Panc1 (cell line): ENCODE measurements around the gene TNFRSF14. TPM values are rescaled to one million over a fixed set of nuclear protein-coding genes. Genes with fewer than 3 reads are reported as not detected.
"Not testable (repeated sequence)": the region's sequence is repeated elsewhere in the genome, so short reads cannot be mapped to it uniquely, and the experiment has no call there.

ENCODE experiments used
- ATAC-seq: fragments of 200-7000 bp; cut with Tn5 transposase; 2 replicates; pipeline ENCODE4 v1.9.1; 2020; ENCODE audit warnings: mild to moderate bottlenecking, moderate library complexity
- BruUV-seq: library from RNA; stranded (reverse); fragments of 400-500 nt; replicated peaks from 2 replicates; lab custom pipeline; 2021; lab: Mats Ljungman, UMichigan
- CTCF ChIA-PET: fragments of 300-600 bp; sonication (Branson Sonifier 250); formaldehyde crosslinking; loops from one replicate; lab custom pipeline; 2022; ENCODE audit warnings: antibody characterized with exemption; lab: Charles Lee
- POLR2A ChIA-PET: fragments of 300-600 bp; sonication (Branson Sonifier 250); formaldehyde crosslinking; loops from one replicate; lab custom pipeline; 2022; ENCODE audit warnings: antibody characterized with exemption; lab: Charles Lee
- DNase-seq: peaks from one replicate; pipeline ENCODE4 v3.0.0-alpha.2; 2010; ENCODE audit warnings: low read depth, low spot score
- H3K27ac ChIP-seq: 2 replicates; pipeline ENCODE4 v1.5.1; 2011; ENCODE audit warnings: mild to moderate bottlenecking, low read length, inconsistent platforms
- H3K27me3 ChIP-seq: fragments of 200-500 bp; sonication (Bioruptor generic); 2 replicates; pipeline ENCODE4 v1.6.0; 2014; ENCODE audit warnings: low read length, inconsistent platforms; ENCODE audit not compliant: control insufficient read depth, insufficient read depth
- H3K36me3 ChIP-seq: fragments of 200-500 bp; sonication (Bioruptor generic); 2 replicates; pipeline ENCODE4 v1.5.1; 2014; ENCODE audit warnings: inconsistent platforms, mild to moderate bottlenecking, low read length, moderate library complexity; ENCODE audit not compliant: control insufficient read depth, insufficient read depth
- H3K4me1 ChIP-seq: 2 replicates; pipeline ENCODE4 v1.5.1; 2011; ENCODE audit warnings: inconsistent platforms, mild to moderate bottlenecking, low read length, moderate library complexity; ENCODE audit not compliant: control insufficient read depth, insufficient read depth
- H3K4me3 ChIP-seq, 2 experiments: 2 replicates each; pipeline ENCODE4 v1.5.1; 2011 to 2012; ENCODE audit warnings: low read depth in 2 of 2, low read length in 2 of 2, mild to moderate bottlenecking in 2 of 2, inconsistent platforms in 1 of 2, moderate library complexity in 1 of 2
- H3K9me3 ChIP-seq: fragments of 200-500 bp; sonication (Bioruptor generic); 2 replicates; pipeline ENCODE4 v1.5.1; 2014; ENCODE audit warnings: low read depth, mild to moderate bottlenecking, inconsistent platforms, low read length, moderate library complexity; ENCODE audit not compliant: control insufficient read depth, insufficient read depth
- POLR2AphosphoS5 ChIP-seq: IDR thresholded peaks from 2 replicates; pipeline ENCODE4 v1.6.1; 2012; ENCODE audit warnings: mild to moderate bottlenecking, low read depth, low read length, moderate library complexity
- SIN3A ChIP-seq: IDR thresholded peaks from 2 replicates; pipeline ENCODE4 v1.6.1; 2012; ENCODE audit warnings: low read depth, mild to moderate bottlenecking, low read length, moderate library complexity, borderline replicate concordance; ENCODE audit not compliant: insufficient read depth
- TCF7L2 ChIP-seq: IDR thresholded peaks from 2 replicates; pipeline ENCODE4 v1.6.1; 2011; ENCODE audit warnings: mild to moderate bottlenecking, low read depth, low read length, inconsistent platforms
- in situ Hi-C: cut with HindIII; loops from 2 replicates; pipeline ENCODE4 v1.10.0; 2016; ENCODE audit warnings: low sequenced_read_pairs, low pct_unique_long_range_greater_than_20kb
- intact Hi-C: fragments of 100-400 bp; cut with micrococcal nuclease; formaldehyde crosslinking; loops from one replicate; pipeline ENCODE4 v1.10.0; 2022; ENCODE audit not compliant: unreplicated experiment
- total RNA-seq: library from RNA; stranded (reverse); gene quantifications from one replicate; pipeline ENCODE4 v1.2.1, GENCODE V29; 2021; ENCODE audit not compliant: unreplicated experiment
- TF ChIP-seq, protein P1 (sequence below), 2 experiments: IDR thresholded peaks; 2 replicates each; pipeline ENCODE4 v1.6.1; 2011 to 2012; ENCODE audit warnings: low read depth in 2 of 2, control low read depth in 1 of 2, low read length in 1 of 2, mild to moderate bottlenecking in 1 of 2, moderate library complexity in 1 of 2; ENCODE audit not compliant: insufficient read depth in 1 of 2
- TF ChIP-seq, protein P2 (sequence below): fragments of 450-650 bp; IDR thresholded peaks from 2 replicates; pipeline ENCODE4 v1.5.1; 2017; ENCODE audit warnings: mild to moderate bottlenecking

Gene TNFRSF14
- total RNA-seq, 1 experiment from 2014 or later = 20.1 TPM

DNA sequence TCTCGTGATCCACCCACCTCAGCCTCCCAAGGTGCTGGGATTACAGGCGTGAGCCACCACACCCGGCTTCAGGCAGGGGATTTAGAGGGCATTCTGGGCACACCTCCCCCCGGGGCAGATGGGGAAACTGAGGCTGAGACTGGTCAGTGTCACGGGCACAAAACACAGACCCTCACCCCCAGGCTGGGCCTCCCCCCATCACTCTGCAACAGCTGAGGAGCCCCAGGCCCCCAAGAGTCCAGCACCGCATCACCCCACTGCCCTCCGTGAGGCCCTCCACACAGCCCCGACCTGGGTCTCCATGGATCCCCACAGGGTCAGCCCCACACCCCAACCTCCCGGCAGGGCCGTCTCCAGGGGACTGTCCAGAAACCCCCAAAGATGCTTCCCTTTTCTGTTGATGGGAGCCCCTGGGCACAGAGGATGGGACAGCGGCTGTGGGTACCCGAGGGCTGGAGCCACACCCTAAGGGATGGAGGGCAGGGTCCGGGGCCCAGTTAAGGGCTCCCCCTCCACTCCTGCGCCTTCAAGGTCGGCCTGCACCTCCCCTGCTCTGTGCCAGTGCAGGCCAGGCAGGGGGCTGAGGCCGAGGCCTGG, 11.0 kb downstream of the TNFRSF14 start:
- DNase-seq (no peak), ATAC-seq (no peak)
- Histone ChIP-seq H3K4me3 (no peak overlapping the region), H3K4me1 (no peaks in the 10 kb centered on the region), H3K9me3 (no peaks in the 10 kb centered on the region), H3K27ac (no peak overlapping the region), H3K36me3 (no peaks in the 10 kb centered on the region), H3K27me3 (no peaks in the 10 kb centered on the region)
- CTCF ChIA-PET = no interaction called here
- POLR2A ChIA-PET = no interaction called here
- TF ChIP-seq, protein P1, sequence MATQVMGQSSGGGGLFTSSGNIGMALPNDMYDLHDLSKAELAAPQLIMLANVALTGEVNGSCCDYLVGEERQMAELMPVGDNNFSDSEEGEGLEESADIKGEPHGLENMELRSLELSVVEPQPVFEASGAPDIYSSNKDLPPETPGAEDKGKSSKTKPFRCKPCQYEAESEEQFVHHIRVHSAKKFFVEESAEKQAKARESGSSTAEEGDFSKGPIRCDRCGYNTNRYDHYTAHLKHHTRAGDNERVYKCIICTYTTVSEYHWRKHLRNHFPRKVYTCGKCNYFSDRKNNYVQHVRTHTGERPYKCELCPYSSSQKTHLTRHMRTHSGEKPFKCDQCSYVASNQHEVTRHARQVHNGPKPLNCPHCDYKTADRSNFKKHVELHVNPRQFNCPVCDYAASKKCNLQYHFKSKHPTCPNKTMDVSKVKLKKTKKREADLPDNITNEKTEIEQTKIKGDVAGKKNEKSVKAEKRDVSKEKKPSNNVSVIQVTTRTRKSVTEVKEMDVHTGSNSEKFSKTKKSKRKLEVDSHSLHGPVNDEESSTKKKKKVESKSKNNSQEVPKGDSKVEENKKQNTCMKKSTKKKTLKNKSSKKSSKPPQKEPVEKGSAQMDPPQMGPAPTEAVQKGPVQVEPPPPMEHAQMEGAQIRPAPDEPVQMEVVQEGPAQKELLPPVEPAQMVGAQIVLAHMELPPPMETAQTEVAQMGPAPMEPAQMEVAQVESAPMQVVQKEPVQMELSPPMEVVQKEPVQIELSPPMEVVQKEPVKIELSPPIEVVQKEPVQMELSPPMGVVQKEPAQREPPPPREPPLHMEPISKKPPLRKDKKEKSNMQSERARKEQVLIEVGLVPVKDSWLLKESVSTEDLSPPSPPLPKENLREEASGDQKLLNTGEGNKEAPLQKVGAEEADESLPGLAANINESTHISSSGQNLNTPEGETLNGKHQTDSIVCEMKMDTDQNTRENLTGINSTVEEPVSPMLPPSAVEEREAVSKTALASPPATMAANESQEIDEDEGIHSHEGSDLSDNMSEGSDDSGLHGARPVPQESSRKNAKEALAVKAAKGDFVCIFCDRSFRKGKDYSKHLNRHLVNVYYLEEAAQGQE (IDR thresholded peaks at IDR 0.05; ENCODE audit: insufficient read depth in 1 of 2, low read depth in 2 of 2, low read length in 1 of 2) = no peak
- TF ChIP-seq, protein P2, sequence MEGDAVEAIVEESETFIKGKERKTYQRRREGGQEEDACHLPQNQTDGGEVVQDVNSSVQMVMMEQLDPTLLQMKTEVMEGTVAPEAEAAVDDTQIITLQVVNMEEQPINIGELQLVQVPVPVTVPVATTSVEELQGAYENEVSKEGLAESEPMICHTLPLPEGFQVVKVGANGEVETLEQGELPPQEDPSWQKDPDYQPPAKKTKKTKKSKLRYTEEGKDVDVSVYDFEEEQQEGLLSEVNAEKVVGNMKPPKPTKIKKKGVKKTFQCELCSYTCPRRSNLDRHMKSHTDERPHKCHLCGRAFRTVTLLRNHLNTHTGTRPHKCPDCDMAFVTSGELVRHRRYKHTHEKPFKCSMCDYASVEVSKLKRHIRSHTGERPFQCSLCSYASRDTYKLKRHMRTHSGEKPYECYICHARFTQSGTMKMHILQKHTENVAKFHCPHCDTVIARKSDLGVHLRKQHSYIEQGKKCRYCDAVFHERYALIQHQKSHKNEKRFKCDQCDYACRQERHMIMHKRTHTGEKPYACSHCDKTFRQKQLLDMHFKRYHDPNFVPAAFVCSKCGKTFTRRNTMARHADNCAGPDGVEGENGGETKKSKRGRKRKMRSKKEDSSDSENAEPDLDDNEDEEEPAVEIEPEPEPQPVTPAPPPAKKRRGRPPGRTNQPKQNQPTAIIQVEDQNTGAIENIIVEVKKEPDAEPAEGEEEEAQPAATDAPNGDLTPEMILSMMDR = no peak
- no peak for TF ChIP-seq SIN3A
- TF ChIP-seq POLR2AphosphoS5 = no peak
- no peak for TF ChIP-seq TCF7L2
- BruUV-seq = no TSS peak
- intact Hi-C loops = no loop called here
- in situ Hi-C loops = no loop called here

DNA sequence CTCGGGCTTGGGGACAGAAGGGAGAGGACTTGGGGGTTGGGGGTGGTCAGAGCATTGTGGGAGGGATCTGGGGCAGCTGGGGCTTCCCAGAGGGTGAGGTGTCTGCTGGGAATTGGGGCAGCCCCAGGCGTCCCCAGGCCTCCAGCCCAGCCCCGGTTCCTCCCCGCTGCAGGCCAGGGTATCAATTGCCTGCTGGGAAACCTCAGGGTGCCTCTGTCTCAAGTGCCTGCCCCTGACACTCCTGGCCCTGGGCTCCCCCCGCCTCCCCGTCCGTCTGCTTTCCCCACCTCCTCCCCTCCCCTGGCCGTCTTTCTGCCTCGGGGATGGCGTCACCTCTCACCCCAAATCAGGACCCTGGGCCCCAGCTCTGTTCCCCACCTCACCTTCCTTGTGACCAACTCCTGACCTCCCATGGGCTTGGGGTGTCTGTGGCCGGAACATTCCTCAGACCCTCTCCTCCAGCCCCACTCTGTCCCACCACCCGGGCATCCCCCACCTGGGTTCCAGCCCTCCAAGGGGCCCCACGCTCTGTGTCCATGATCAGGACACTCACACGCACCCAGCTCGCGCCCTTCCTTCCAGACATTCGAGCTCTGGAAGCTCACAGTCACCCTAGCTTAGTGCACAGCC, 12.1 kb downstream of the TNFRSF14 start:
- in situ Hi-C loops, H3K4me3 ChIP-seq, H3K27me3 ChIP-seq, CTCF ChIA-PET, POLR2A ChIA-PET, H3K9me3 ChIP-seq, DNase-seq, H3K4me1 ChIP-seq, BruUV-seq, intact Hi-C loops, H3K36me3 ChIP-seq, H3K27ac ChIP-seq: not testable (repeated sequence)
- 0 out of 2 replicates have a peak, but pooled peaks have one; percentile 32 for ATAC-seq

DNA sequence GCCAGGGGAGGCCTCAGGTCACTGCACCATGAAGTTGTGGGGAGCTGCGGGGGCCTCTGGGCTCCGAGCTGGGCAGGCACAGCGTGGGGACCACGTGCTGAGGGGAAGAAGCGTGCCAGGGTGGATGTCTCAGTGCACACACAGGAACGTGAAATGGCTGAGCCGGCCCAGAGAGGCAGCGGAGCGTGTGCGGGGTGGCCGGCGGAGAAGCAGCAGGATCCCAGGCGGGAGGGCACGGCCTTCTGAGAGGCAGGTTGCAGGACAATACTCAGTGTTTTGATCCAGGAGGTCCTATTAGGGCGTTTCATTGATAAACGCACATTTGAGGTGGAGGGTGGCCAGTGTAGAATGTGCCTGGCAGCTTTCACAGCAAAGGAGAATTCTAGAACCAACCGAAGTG, 12.9 kb downstream of the TNFRSF14 start:
- H3K27ac ChIP-seq = no peak overlapping the region
- intact Hi-C loops (no loop called here), in situ Hi-C loops (no loop called here)
- BruUV-seq = no TSS peak
- no peaks in the 10 kb centered on the region for H3K36me3 ChIP-seq
- no peak overlapping the region for H3K4me3 ChIP-seq
- POLR2A ChIA-PET = no interaction called here
- no peaks in the 10 kb centered on the region for H3K4me1 ChIP-seq
- CTCF ChIA-PET = no interaction called here
- TF ChIP-seq, protein P2 = no peak
- TF ChIP-seq, protein P1 (IDR thresholded peaks at IDR 0.05; ENCODE audit: insufficient read depth in 1 of 2, low read depth in 2 of 2, low read length in 1 of 2) = no peak
- TF ChIP-seq POLR2AphosphoS5 (no peak), TCF7L2 (no peak), SIN3A (no peak)
- ATAC-seq = no peak
- DNase-seq = no peak
- H3K9me3 ChIP-seq = peaks cover 9% of the 10 kb centered on the region; the same call in 1 of the 2 replicates
- H3K27me3 ChIP-seq = no peaks in the 10 kb centered on the region
